Measurements from ENCODE around the gene BTAF1.

The BTAF1 gene

GRCh38 chr10:91977491-91977890 is 53.9 kb downstream of the BTAF1 start:
- DNase-seq (ENCODE audit: low read depth) = no peak
- no peak overlapping the region for H3K4me3 ChIP-seq (ENCODE audit: low read depth, low read length)
- no peak for TF ChIP-seq CTCF (IDR thresholded peaks at IDR 0.05; ENCODE audit: insufficient read depth, low read depth, low read length, missing control alignments)

- no peak overlapping the region for H3K4me3 ChIP-seq (ENCODE audit: low read depth, low read length)
- no peak for TF ChIP-seq CTCF (IDR thresholded peaks at IDR 0.05; ENCODE audit: insufficient read depth, low read depth, low read length, missing control alignments)
- DNase-seq (ENCODE audit: low read depth) = no peak
These were observed 55.0 kb downstream of the BTAF1 start for GRCh38 chr10:91978585-91978984.

GRCh38 chr10:91980319-91980718 is 56.7 kb downstream of the BTAF1 start:
- DNase-seq (ENCODE audit: low read depth) = no peak
- TF ChIP-seq CTCF (IDR thresholded peaks at IDR 0.05; ENCODE audit: insufficient read depth, low read depth, low read length, missing control alignments) = no peak
- H3K4me3 ChIP-seq (ENCODE audit: low read depth, low read length) = no peak overlapping the region

- H3K4me3 ChIP-seq (ENCODE audit: low read depth, low read length) = no peak overlapping the region
- no peak for DNase-seq (ENCODE audit: low read depth)
- no peak for TF ChIP-seq CTCF (IDR thresholded peaks at IDR 0.05; ENCODE audit: insufficient read depth, low read depth, low read length, missing control alignments)
These were observed 59.8 kb downstream of the BTAF1 start for GRCh38 chr10:91983416-91983815.

GRCh38 chr10:91987397-91988037 is 63.9 kb downstream of the BTAF1 start:
- no peak for TF ChIP-seq CTCF (IDR thresholded peaks at IDR 0.05; ENCODE audit: insufficient read depth, low read depth, low read length, missing control alignments)
- no peak overlapping the region for H3K4me3 ChIP-seq (ENCODE audit: low read depth, low read length)
- DNase-seq (ENCODE audit: low read depth) = no peak

- DNase-seq (ENCODE audit: low read depth) = no peak
These were observed 68.5 kb downstream of the BTAF1 start for GRCh38 chr10:91992031-91992430.

More at GRCh38 chr10:91992031-91992430, 68.5 kb downstream of the BTAF1 start:
- no peak overlapping the region for H3K4me3 ChIP-seq (ENCODE audit: low read depth, low read length)
- no peak for TF ChIP-seq CTCF (IDR thresholded peaks at IDR 0.05; ENCODE audit: insufficient read depth, low read depth, low read length, missing control alignments)

Measured in GM12865 (cell line).